ENCODE measurements around the gene FTCD. TPM values are rescaled to one million over a fixed set of nuclear protein-coding genes. Genes with fewer than 3 reads are reported as not detected.

The FTCD gene
- total RNA-seq, 1 experiment from 2014 or later, result 6.7 TPM

- no peak overlapping the region for H3K56ac ChIP-seq (ENCODE audit: insufficient read length, low read depth, low read length)
- no peaks in the 10 kb centered on the region for H3K23me2 ChIP-seq (ENCODE audit: insufficient read length, low read depth, low read length, poor library complexity, severe bottlenecking)
- no peaks in the 10 kb centered on the region for H4K20me1 ChIP-seq (ENCODE audit: control insufficient read depth, insufficient read depth, insufficient read length)
- peaks cover 14 to 30% of the 10 kb centered on the region in 2 experiments for H3K9me3 Mint-ChIP-seq
- no peak overlapping the region for H2BK120ac ChIP-seq (ENCODE audit: low read depth, low read length, poor library complexity, severe bottlenecking)
- no peaks in the 10 kb centered on the region for H3K79me1 ChIP-seq (ENCODE audit: insufficient read depth, low read depth, low read length, poor library complexity, severe bottlenecking)
- H3K27me3 ChIP-seq (ENCODE audit: insufficient read depth, low read length), result no peaks in the 10 kb centered on the region
- no peaks in the 10 kb centered on the region for H3K4me1 ChIP-seq (ENCODE audit: insufficient read depth, low read length)
- H4K8ac ChIP-seq (replicated peaks; ENCODE audit: insufficient read length, low read depth, low read length), result no peak overlapping the region
- no peak overlapping the region for H2BK5ac ChIP-seq (ENCODE audit: insufficient read length, low read length)
- H3K27me3 Mint-ChIP-seq (ENCODE audit: low read depth), result no peaks in the 10 kb centered on the region
- DNase-seq, result no peak
- no peaks in the 10 kb centered on the region for H3K4me1 Mint-ChIP-seq
- no peak for TF ChIP-seq CTCF (conservative IDR thresholded peaks at IDR 0.05)
- no peak overlapping the region for H4K91ac ChIP-seq (ENCODE audit: insufficient read length, low read depth, low read length)
- no peak overlapping the region for H3K27ac ChIP-seq (ENCODE audit: insufficient read length, low read depth, low read length)
- H3K9ac ChIP-seq (ENCODE audit: extremely low read depth, insufficient read length, low read length), result no peak overlapping the region
- no peak overlapping the region for H2BK15ac ChIP-seq (ENCODE audit: low read depth, low read length)
- no peak overlapping the region for H3K18ac ChIP-seq (ENCODE audit: insufficient read length, low read depth, low read length)
- H3K4me2 ChIP-seq (ENCODE audit: insufficient read depth, insufficient read length, low read length), result no peak overlapping the region
- H4K5ac ChIP-seq (ENCODE audit: insufficient read length, low read depth, low read length), result no peak overlapping the region
- no peaks in the 10 kb centered on the region for H3K9me3 ChIP-seq (ENCODE audit: control insufficient read depth, low read depth, low read length)
- no peaks in the 10 kb centered on the region for H3K79me2 ChIP-seq (ENCODE audit: insufficient read depth, low read length)
- no peak overlapping the region for H2BK12ac ChIP-seq (ENCODE audit: insufficient read length, low read depth, low read length)
- H3K14ac ChIP-seq (ENCODE audit: insufficient read depth, low read length), result no peak overlapping the region
- H3K23ac ChIP-seq (ENCODE audit: insufficient read length, low read depth, low read length), result no peak overlapping the region
- H3K27ac Mint-ChIP-seq, result no peak overlapping the region
- H3K4me3 Mint-ChIP-seq, result no peak overlapping the region
- H3K4ac ChIP-seq (ENCODE audit: low read depth, low read length), result no peak overlapping the region
- H2BK20ac ChIP-seq (ENCODE audit: low read depth, low read length, poor library complexity, severe bottlenecking), result no peak overlapping the region
- H2AFZ ChIP-seq (ENCODE audit: low read length), result no peak overlapping the region
- H3K36me3 Mint-ChIP-seq (ENCODE audit: insufficient read depth in 1 of 3, low read depth in 3 of 3), result peaks cover 28 to 39% (median 30%) of the 10 kb centered on the region in 3 experiments
- H2AK5ac ChIP-seq (ENCODE audit: insufficient read length, low read length), result no peak overlapping the region
- no peak overlapping the region for H3T11ph ChIP-seq (ENCODE audit: low read length)
These were observed 9.7 kb upstream of the FTCD start for GRCh38 chr21:46165098-46165497.
